MV-4-11 (cell line): Measurements from ENCODE around the gene INAFM2.

Experiments
- DNase-seq: peaks from one replicate; lab custom pipeline; 2025; lab: John Stamatoyannopoulos, UW

INAFM2 gene

DNA sequence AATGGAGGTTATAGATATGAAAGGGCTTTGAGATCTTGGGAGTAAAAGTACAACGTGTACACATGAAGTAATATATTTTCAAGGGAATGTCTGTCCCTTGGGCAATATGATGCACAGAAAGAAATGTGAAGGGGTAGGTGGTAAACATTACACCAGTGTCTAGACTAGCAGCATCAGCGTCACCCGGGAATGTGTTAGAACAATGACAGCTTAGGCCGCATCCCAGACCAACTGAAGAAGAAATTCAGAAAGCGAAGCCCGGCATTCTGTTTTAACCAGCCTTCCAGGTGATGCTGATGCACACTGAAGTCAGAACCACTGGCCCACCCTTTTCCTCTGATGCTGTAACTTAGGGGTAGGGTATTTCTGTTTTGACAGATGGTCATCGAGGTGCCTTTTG, 6.3 kb downstream of the INAFM2 start:
- DNase-seq: no peak

DNA sequence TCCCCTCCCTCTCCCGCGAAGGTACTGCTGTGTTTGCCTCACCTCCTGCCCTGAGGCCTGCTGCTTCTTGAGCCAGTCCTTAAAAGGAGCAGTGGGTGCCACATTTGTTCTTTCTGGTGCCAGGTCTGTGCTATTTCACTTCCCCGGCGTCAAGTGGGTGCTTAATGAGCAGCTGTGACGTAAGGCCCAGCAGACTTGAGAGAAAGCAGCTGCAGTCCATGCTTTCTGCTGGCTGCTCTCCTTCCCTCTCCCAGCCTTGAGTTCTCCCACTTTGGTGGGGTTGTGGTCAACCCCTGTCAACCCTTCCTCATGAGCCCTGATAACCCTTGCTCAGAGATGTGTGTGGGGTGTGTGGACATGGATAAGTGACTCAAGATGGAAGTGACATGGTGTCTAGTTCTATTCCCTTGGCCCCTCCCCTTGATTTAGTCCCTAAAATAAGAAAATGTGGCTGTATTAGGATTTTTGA, 6.9 kb downstream of the INAFM2 start:
- peak; percentile 80 for DNase-seq

DNA sequence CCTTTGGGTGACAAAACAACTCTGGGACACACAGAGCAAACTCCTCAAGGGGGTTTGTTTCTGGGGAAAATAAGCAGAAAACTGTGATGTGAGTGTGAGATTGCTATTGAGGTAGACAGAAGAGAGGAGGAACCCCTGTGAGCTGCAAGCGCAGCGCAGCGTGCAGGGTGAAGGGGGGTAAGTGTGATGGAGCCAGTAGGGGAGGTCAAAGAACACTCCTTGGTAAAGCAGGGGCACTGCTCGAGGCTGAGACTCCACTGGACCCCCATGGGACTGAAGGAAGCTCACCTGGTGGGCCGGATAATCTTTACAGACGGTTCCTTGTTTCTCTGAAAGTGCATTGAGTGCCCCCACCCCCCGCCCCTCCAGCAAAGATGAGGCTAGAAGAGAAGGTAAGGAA, 7.5 kb downstream of the INAFM2 start:
- no peak for DNase-seq

DNA sequence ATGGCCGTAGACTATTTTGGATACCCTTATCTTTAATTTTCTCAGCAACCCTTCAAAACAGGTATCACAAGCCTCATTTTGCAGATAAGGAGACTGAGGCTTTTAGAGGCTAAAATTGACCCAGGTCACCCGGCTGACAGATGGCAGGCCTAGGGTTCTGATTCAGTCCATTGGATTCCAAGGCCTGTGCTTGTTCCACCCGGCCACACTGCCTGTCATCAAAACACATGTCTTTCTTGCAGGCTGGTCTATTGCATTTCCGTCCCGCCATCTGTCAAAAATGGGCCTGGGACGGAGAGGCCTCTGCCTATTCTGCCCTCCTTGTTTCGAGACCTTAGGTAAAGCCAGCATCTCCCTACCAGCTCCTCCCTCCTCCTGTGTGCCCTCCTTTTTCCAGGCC, 8.1 kb downstream of the INAFM2 start:
- DNase-seq: no peak

DNA sequence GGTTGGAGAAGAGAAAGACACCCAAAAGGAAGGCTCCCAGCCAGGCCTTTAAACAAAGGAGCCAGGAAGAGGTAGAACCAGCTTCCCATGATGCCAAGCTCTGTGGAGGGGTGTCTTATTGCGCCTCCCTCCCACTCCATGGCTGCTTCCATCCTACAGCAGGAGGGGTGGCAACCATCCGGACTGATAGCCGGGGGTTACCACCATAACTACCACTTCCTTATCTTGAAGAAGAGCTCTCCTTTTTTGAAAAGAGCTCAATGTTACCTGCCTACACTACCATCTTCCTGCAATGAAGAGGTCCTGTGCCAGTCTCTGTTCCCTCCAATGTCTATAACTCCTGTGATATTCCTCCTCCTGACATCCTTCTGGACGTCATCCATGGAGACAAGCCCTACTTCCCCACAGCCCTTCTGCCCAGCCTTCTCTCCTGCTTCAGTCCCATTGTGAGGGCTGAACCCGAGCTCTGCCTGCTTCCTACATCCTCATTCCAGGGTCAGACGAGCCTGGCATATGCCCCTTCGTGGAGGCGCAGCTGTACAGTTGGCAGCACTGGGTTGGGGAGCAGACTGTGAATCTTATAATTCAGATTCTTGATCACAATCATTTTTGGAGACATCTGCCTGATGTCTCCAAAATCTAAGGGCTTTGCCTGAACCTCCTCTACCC, 8.8 kb downstream of the INAFM2 start:
- DNase-seq: peak; percentile 42

DNA sequence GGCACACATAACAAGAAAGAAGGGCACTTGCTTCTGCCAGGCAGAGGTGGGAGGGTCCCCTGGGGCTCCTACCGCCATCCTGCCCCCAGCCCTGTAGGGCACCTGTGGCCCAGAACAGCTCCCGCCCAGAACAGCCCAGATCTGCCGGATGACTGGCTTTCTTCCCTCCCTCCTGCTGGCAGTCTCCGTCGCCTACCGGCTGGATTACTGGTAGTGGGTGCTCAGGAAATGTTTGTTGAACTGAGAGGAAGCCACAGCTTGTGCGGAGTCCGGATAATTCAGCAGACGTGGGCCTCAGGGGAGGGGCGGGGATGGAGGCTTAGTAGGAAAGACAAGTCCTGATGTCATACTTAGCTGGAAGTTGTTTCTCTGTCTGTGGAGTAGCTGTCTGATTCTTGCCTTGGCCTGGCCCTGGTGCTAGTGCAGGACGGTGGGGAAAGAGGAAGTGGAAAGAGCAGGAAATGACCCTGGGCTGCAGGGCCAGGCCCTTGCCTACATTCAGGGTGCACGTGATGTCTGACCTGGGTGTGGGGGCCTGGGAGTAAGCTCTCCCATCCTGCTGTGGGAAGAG, 10.5 kb downstream of the INAFM2 start:
- DNase-seq: peak; percentile 96

DNA sequence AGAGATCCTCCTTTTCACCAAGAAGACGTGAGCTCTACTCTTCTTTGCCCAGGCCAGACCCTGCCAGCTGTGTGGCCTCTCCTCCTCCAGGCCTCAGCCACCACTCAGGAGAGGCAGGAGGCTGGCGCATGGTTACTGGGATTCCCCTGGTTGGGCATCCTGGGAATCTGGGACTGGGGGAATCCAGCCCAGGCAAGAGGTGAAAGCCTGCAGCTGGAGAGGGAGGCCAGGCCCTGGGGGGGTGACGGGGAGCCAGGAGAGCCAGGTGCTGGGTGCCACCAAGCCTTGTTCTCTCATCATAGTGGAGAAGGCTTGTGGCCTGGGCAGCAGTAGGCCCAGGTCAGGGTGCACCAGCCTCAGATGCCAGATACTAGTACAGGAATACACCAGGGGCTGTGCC, 11.0 kb downstream of the INAFM2 start:
- DNase-seq: no peak

DNA sequence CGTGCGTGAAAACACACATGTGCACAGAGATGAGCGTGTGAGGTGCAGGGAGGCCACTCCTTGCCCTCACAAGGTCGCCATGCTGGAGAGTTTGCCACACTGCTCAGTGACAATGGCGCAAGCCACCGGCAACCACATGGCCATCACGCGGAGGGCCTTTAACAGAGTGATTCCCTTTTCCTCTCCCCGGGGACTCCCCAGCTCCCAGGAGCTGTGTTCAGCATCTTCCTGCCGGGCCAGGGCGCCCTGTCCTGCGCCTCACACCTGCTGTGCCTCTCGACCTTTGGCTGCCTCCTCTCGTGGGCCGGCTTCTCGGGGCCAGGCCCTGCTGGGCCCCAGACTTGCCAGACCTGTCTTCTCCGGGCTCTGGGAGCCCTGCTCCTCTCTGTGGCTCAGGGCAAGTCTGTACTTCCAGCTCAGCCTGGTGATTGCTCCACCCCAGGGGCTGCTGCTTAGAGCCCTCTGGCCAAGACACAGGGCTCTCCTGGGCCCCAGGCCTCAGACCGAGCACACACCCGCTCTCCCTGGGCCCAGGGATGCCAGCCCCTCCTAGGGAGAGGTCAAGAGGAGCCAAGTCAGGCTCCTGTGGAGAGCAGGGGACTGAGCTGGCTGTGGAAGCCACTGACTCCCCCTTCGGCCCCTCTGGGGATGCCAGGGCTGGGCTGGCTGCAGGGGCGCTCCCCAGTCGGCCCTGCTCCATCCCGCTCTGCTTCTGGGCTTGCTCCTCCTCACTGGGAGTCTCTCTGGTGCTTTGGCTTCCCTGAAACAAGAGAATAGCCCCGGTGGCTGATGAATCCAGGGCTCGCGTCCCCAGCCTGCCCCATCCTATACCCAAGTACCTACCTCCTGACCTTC, 11.7 kb downstream of the INAFM2 start:
- DNase-seq: peak; percentile 32

DNA sequence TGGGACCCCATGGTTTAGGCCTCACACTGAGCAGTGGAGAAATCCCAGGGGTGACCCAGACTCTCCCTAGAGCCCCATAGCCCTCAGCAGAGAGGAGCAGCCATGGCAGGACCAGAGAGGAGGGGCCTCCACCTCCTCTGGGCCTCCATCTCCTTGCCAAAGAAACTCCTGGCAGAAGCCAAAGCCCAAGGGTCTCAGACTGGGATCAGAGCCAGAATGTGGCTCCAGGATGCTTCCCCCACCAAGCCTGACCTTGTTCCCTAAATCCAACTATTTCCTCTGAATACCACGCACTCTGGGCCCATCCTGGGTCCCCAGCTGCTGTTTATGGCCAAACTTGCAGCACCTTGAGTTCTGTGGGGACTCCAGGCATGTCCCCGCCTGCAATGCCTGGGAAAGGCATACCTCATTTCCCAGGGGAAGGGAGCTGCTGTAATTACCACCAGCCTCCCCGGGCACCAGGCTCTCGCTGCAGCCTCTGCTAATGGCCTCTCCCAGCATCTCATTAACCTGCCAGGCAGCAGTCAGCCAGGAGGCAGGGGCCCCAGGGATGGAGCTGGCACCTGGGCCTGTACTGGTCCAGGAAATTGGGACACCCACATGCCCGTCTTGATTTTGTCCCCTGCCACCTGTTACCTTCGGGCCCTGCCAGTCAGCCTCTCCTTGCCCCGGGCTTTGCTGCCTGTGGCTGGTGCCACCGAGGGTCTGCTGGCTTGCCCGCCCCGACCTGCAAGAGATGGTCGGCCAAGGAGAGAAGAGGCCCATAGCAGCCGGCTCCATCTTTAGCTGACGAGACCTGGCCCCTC, 12.6 kb downstream of the INAFM2 start:
- no peak for DNase-seq

DNA sequence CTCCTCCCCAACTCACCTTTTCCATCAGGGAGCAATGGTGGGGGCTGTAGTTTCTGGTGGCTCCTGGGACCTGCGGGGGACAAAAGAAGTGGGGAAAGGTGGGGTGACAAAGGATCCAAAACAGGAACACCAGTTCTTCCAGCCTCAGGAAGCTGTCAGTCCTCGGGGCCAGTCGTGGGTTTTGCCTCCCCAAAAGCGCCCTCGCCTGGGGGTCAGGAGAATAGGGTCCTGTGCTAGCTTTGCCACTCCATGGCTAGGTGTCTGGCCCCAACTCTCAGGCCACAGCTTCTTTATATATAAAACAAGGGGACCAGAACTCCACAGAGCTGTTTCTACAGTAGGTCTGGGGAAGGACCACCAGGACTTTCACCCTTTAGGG, 13.2 kb downstream of the INAFM2 start:
- DNase-seq: peak; percentile 36

DNA sequence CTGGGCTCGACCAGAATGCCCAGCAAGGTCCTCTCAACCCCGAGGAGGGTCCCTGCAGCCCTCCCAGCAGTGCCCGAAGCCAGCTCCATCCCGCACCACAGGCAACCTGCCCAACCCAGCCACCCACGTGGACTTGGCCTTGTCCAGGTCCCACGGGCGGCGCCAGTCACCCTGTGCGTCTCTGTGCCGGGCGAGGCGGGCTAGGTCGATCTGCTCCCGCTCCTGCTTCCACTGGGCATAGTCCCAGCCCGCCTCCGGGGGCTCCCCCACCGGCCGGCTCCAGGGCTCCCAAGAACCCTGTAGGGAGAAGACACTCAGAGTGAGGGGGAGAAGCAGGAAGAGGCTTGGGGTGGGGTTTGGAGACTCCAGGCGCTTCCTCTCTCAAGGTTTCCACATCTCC, 14.1 kb downstream of the INAFM2 start:
- no peak for DNase-seq

DNA sequence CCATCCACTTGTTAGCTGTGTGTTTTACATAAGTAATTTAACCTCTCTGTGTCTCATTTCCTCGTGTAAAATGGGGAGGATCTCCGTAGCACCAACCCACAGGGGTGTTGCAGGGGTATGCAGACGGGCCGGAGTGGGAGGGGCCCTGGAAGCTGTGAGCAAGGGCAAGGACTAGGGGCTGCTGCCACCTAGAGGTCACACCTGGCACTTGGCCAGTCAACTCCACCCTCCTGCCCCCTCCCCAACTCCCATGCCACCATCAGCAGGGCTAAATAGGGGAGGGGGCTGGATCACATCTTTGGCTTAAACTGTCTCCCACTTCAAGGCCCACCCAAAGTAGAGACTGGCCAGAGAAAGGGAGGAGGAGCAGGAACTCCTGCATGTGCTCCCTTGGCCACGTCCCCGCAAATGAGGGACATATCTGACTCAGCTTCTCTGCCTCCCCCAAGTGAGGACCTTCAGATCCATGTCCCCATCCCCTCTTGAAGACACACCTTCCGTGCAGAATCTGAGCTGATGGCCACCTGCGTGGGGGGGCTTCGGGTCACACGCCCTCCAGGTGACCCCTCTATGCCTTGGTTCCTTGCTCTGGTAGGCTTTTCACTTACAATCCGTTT, 14.7 kb downstream of the INAFM2 start:
- DNase-seq: peak; percentile 84

DNA sequence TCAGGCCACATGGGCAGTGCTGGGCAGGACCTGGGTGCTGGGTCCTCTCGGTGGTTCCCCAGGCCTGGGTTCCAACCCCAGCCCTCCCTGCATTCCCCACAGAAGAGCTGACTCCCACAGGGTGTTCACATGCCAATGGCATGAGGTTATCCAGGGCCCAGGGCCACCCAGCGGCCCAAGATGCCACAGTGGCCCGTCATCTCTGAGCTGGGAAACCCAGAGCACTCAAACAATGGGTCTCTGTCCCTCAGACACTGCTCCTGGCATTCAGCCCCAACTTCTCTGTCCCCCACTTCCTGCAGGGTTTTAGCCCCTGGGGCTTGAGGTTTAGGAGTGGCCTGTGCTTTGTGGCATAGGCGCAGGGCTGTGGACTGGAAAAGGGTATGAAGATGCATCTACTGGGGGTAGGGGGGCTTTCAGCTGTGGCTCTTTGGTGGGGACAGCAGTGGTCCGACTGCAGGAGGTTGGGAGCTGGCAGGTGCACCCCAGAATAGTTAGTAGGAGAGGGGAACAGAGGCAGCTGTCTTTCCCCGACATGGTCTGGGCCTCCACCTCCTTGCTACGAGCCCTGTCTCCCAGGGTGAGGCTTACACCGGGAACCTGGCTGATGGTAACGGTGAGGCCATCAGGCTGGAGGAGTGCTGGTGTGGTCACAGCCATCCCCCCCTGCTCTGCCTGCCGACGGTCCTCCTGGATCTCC, 15.6 kb downstream of the INAFM2 start:
- DNase-seq: no peak

DNA sequence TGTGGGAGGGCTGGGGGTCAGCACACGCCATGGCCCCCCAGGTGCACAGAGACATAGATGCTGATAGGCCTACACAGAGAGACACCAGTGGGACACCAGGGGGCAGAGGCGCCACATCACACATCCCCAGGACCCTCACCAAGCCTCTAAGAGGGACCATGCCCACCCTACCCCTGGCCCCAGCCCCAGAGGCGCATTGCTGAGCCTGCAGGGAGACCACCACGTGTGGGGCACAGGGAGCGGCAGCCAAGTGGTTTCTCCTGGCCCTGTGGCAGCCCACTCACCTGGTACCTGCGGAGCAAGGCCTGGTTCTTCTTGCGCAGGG, 16.1 kb downstream of the INAFM2 start:
- DNase-seq: no peak

DNA sequence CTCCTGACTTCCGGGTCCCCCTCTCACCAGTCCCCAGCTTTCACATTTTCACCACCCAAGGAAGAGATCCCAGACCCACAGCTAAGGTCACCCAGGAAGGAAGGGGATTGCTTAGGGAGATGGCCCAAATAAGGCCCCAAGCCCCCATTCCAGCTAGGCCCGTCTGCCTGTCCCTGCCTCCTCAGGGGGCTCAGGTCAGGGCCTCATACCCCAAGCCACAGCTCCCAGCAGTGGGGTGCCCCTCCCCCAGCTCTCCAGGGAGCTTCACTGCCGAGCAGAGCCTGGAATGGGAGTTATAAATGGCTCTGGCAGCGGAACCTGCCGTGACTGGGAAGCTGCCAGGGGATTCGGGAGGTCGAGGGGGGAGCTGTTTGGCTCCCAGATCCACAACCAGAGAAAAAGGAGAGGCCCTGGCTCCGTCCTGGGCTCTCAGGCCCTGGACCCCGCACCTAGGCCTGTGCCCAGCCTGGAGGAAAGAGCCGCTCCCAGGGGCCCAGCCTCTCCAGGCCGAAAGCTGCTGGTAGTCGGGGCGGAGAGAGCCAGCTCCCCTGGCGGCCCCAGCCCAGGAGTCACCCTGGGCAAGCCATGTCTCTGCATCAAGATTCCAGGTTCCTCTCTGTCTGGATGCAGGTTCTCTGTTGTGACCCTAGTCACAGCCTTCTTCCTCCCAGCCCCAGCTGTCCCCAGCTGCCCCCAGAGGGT, 16.7 kb downstream of the INAFM2 start:
- no peak for DNase-seq

DNA sequence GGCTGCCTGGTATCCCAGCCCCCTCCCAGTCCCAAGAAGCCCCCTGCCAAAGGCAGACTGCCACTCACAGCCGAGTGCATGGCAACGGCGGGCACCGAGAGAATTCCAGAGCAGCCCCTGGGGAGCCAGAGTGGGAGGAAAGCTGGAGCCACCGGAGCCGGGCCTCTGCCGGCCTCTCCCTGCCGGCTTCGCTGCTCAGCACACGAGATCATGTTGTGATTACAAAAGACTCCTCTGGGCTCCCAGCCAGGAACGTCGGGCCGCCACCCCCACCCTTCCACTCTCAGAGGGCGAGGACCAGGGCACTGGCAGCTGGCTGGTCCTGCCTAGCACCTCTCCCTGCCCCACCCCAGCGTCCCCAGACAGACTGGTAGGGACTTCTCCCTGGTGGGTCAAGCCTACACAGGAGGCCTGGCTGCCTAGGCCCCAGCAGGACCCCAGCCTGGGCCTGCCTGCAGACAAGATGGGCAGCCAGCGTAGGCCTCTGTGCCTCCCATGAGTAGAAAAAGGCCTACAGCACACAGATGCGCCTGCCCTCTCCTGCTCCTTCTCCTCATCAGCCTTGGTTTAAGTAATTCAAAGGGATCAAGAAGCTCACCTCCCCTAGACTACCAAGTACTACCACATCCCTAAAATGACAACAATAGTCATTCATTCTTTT, 17.4 kb downstream of the INAFM2 start, which contains the start of gene CCDC9B:
TSS of gene CCDC9B (minus strand) at position 200 of the 661 bp plus-strand sequence. CDS start at position 80, 120 bp downstream.
- DNase-seq: peak; percentile 65

DNA sequence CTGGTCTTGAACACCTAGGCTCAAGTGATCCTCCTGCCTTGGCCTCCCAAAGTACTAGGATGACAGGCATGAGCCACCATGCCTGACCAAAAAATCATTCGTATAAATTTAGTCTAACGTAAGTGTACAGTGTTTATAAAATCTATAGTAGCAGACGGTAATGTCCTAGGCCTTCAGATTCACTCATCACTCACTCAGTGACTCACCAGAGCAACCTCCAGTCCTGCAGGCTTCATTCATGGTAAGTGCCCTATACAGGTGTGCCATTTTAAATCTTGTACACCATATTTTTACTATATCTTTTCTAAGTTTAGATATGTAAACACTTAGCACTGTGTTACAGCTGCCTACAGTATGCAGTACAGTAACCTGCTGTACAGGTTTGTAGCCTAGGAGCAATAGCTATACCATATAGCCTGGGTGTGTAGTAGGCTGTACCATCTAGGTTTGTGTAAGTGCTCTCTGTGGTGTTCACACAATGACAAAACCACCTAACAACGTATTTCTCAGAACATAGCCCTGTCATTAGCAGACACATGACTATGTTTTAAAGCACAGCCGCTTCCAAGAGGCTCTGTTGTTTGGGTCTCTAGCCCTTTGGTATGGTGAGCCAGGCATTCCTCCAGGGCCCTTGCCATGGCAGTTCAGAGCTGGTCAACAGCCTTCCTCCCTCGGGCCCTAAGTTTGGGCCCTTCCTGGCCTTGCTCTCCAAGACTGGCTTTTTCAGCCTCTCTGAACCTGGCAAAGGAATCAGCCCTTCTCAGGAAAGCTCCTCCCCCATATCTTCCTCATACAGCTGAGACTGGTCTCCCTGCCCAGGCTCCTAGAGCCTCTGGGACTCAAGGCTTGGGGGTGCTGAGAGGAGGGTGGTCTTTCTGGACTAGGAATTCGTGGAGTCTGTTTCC, 19.2 kb downstream of the INAFM2 start:
- DNase-seq: no peak

DNA sequence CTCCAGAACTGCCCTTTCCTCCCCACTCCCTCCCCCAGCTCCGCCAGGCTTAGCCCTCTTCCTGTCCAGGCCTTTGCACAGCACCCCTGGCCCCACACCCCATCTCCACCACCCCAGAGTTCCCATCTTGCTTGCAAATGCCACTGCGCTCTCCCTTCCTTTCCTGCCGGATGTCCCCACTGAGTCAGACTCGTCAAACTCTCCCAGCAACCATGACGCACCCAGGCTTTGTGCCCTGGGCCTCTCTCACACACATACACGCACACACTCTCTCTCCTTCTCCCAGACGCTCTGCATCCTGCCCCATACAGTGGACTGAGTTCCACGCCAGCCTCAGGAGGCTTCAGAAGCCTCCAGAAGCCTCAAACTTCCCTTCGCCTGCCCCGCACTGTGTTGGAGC, 20.0 kb downstream of the INAFM2 start:
- DNase-seq: peak; percentile 71

DNA sequence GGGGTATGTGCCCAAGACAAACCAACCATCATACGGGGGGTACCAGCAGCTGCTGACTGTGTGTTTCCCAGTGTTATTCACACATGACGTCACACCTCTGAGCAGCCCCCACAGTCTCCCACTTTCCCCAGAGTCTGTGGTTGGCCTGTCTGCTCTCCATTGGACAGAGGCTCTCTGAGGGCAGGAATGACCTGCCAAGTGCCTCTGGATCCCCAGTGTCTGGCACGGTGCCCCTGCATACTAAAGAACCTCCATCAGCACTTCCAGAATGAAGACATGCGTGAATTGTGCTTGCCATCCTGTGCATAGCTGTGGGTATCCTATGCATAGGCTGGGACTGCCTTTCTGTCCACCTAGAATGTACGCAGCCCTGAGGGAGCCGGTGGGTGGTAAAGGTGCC, 20.7 kb downstream of the INAFM2 start:
- no peak for DNase-seq
